ENCODE data around the gene GNAS.

DNA sequence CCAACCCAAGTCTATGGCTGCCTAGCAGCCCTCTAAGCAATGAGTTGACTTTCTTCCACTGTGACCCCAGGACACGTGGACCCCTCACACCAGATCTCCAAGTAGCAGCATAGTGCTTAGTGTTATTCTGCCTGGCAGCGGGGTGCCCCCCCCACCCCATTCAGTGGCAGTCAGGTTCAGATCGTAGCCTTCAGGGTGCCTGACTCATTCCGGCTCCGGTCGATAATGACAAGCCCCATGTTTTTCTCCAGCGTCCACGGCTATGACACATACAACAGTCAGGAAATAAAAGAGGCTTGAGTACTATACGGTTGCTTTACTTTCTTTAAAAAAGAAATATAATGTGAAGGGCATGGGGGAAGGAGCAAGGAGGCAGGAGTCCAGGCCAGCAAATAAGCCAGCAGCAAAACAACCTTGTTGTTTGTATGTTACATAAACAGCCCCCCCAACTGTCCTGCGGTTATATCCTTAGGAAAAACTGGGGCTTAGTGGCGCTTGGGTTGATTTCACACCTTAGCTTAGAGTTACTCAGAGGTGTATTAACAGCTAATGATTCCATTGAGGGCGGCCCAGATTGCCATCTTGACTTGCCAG is 23.1 kb downstream of the GNAS start:
- TF ChIP-seq CTCF (IDR thresholded peaks at IDR 0.05; ENCODE audit: insufficient read depth, low read depth, low read length), result no peak
- no peak for TF ChIP-seq EZH2 (IDR thresholded peaks at IDR 0.05; ENCODE audit: insufficient read depth, low read length)
